ENCODE measurements around the gene COL5A1.

DNA sequence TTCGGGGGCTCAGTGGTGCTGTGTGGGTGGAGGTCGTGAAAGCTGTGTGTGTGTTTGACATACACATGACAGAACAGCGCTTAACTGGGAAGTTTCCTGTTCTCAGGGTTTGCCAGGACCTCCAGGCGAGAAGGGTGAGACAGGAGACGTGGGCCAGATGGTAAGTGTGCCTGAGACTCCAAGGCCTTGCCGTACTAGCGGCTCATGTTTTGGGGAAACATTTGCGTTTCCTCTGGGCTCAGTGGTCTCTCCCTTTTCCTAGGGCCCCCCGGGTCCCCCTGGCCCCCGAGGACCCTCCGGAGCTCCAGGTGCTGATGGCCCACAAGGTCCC is 170.7 kb downstream of the COL5A1 start:
- TF ChIP-seq, protein P1, sequence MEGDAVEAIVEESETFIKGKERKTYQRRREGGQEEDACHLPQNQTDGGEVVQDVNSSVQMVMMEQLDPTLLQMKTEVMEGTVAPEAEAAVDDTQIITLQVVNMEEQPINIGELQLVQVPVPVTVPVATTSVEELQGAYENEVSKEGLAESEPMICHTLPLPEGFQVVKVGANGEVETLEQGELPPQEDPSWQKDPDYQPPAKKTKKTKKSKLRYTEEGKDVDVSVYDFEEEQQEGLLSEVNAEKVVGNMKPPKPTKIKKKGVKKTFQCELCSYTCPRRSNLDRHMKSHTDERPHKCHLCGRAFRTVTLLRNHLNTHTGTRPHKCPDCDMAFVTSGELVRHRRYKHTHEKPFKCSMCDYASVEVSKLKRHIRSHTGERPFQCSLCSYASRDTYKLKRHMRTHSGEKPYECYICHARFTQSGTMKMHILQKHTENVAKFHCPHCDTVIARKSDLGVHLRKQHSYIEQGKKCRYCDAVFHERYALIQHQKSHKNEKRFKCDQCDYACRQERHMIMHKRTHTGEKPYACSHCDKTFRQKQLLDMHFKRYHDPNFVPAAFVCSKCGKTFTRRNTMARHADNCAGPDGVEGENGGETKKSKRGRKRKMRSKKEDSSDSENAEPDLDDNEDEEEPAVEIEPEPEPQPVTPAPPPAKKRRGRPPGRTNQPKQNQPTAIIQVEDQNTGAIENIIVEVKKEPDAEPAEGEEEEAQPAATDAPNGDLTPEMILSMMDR (IDR thresholded peaks at IDR 0.05) = no peak
- TF ChIP-seq POLR2A (IDR thresholded peaks at IDR 0.05) = no peak

Data from heart left ventricle (tissue), 13 donors.